ENCODE data around the gene SYT17.

The SYT17 gene

GRCh38 chr16:19147627-19148026 lies 20.4 kb upstream of the SYT17 start:
- TF ChIP-seq MAX (IDR thresholded peaks at IDR 0.05) (no peak), EGR1 (IDR thresholded peaks at IDR 0.05) (no peak), CREB1 (IDR thresholded peaks at IDR 0.05; ENCODE audit: low read depth) (no peak), USF1 (IDR thresholded peaks at IDR 0.05) (no peak), CEBPB (IDR thresholded peaks at IDR 0.05) (no peak), TCF12 (IDR thresholded peaks at IDR 0.05; ENCODE audit: low read depth) (no peak), RAD21 (IDR thresholded peaks at IDR 0.05; ENCODE audit: low read depth) (no peak)
- TF ChIP-seq, protein P1, sequence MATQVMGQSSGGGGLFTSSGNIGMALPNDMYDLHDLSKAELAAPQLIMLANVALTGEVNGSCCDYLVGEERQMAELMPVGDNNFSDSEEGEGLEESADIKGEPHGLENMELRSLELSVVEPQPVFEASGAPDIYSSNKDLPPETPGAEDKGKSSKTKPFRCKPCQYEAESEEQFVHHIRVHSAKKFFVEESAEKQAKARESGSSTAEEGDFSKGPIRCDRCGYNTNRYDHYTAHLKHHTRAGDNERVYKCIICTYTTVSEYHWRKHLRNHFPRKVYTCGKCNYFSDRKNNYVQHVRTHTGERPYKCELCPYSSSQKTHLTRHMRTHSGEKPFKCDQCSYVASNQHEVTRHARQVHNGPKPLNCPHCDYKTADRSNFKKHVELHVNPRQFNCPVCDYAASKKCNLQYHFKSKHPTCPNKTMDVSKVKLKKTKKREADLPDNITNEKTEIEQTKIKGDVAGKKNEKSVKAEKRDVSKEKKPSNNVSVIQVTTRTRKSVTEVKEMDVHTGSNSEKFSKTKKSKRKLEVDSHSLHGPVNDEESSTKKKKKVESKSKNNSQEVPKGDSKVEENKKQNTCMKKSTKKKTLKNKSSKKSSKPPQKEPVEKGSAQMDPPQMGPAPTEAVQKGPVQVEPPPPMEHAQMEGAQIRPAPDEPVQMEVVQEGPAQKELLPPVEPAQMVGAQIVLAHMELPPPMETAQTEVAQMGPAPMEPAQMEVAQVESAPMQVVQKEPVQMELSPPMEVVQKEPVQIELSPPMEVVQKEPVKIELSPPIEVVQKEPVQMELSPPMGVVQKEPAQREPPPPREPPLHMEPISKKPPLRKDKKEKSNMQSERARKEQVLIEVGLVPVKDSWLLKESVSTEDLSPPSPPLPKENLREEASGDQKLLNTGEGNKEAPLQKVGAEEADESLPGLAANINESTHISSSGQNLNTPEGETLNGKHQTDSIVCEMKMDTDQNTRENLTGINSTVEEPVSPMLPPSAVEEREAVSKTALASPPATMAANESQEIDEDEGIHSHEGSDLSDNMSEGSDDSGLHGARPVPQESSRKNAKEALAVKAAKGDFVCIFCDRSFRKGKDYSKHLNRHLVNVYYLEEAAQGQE (IDR thresholded peaks at IDR 0.05; ENCODE audit: low read depth): no peak

DNA sequence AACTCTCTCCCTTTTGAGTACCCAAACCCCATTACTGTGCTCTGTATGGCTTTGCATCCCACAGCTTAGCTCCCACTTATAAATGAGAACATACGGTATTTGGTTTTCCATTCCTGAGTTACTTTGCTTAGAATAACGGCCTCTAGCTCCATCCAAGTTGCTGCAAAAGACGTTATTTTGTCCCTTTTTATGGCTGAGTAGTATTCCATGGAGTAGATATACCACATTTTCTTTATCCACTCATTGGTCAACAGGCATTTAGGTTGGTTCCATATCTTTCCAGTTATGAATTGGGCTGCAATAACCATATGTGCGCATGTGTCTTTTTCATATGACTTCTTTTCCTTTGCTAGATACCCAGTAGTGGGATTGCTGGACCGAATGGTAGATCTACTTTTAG lies 19.9 kb upstream of the SYT17 start:
- TF ChIP-seq TEAD4 (IDR thresholded peaks at IDR 0.05): no peak
- no peak for TF ChIP-seq EGR1 (IDR thresholded peaks at IDR 0.05)
- no peak for TF ChIP-seq RAD21 (IDR thresholded peaks at IDR 0.05; ENCODE audit: low read depth)
- no peak for TF ChIP-seq YY1 (IDR thresholded peaks at IDR 0.05; ENCODE audit: low read depth)
- no peak for TF ChIP-seq TCF12 (IDR thresholded peaks at IDR 0.05; ENCODE audit: low read depth)
- TF ChIP-seq CEBPB (IDR thresholded peaks at IDR 0.05): no peak
- TF ChIP-seq NFIC (IDR thresholded peaks at IDR 0.05): no peak
- TF ChIP-seq FOXM1 (IDR thresholded peaks at IDR 0.05; ENCODE audit: borderline replicate concordance, low read depth): no peak
- TF ChIP-seq MAX (IDR thresholded peaks at IDR 0.05): no peak
- TF ChIP-seq, protein P1 (IDR thresholded peaks at IDR 0.05; ENCODE audit: low read depth): no peak
- TF ChIP-seq ZBTB7A (IDR thresholded peaks at IDR 0.05; ENCODE audit: low read depth): no peak
- no peak for TF ChIP-seq USF1 (IDR thresholded peaks at IDR 0.05)
- TF ChIP-seq CREB1 (IDR thresholded peaks at IDR 0.05; ENCODE audit: low read depth): no peak
- TF ChIP-seq EP300 (IDR thresholded peaks at IDR 0.05; ENCODE audit: borderline replicate concordance): no peak
- no peak for TF ChIP-seq TAF1 (IDR thresholded peaks at IDR 0.05; ENCODE audit: low read depth)

- TF ChIP-seq RAD21 (IDR thresholded peaks at IDR 0.05; ENCODE audit: low read depth) (no peak), TEAD4 (IDR thresholded peaks at IDR 0.05) (no peak), ZBTB7A (IDR thresholded peaks at IDR 0.05; ENCODE audit: low read depth) (no peak), USF1 (IDR thresholded peaks at IDR 0.05) (no peak), MAX (IDR thresholded peaks at IDR 0.05) (no peak), EP300 (IDR thresholded peaks at IDR 0.05; ENCODE audit: borderline replicate concordance) (no peak), CEBPB (IDR thresholded peaks at IDR 0.05) (no peak), TCF12 (IDR thresholded peaks at IDR 0.05; ENCODE audit: low read depth) (no peak), NFIC (IDR thresholded peaks at IDR 0.05) (no peak), YY1 (IDR thresholded peaks at IDR 0.05; ENCODE audit: low read depth) (no peak), EGR1 (IDR thresholded peaks at IDR 0.05) (no peak), CREB1 (IDR thresholded peaks at IDR 0.05; ENCODE audit: low read depth) (no peak), FOXM1 (IDR thresholded peaks at IDR 0.05; ENCODE audit: borderline replicate concordance, low read depth) (no peak), TAF1 (IDR thresholded peaks at IDR 0.05; ENCODE audit: low read depth) (no peak)
- TF ChIP-seq, protein P1 (IDR thresholded peaks at IDR 0.05; ENCODE audit: low read depth): no peak
Observed at GRCh38 chr16:19151310-19151709, 16.7 kb upstream of the SYT17 start.

DNA sequence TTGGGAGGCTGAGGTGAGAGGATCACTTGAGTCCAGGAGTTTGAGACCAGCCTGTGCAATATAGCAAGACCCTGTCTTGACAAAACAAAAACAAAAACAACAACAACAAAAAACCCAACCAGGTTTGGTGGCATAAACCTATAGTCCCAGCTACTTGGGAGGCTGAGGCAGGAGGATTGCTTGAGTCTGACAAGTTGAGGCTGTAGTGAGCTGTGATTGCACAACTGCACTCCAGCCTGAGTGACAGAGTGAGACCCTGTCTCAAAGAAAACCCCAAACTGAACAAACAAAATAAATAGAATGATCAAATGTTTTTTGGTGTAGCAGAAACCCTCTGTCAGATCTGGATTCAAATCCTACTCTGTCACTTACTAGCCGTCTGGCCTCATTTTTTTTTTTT lies 16.0 kb upstream of the SYT17 start:
- TF ChIP-seq EP300 (IDR thresholded peaks at IDR 0.05; ENCODE audit: borderline replicate concordance) (no peak), CEBPB (IDR thresholded peaks at IDR 0.05) (0 out of 2 replicates have a peak, but pooled peaks have one; percentile 19), ZBTB7A (IDR thresholded peaks at IDR 0.05; ENCODE audit: low read depth) (no peak), CREB1 (IDR thresholded peaks at IDR 0.05; ENCODE audit: low read depth) (no peak), TAF1 (IDR thresholded peaks at IDR 0.05; ENCODE audit: low read depth) (no peak)
